AG04449 (cell line): Measurements from ENCODE around the gene PDIA5.

ENCODE experiments used
- CTCF ChIA-PET: fragments of 350-600 bp; formaldehyde crosslinking; extraction: SDS; loops from one replicate; lab custom pipeline; 2021; ENCODE audit warnings: antibody characterized with exemption; lab: Yijun Ruan, JAX
- POLR2A ChIA-PET: fragments of 400-600, 350-600 bp; formaldehyde crosslinking; extraction: SDS; loops from one replicate; lab custom pipeline; 2020; ENCODE audit warnings: antibody characterized with exemption, inconsistent platforms; lab: Yijun Ruan, JAX
- DNase-seq: peaks from one replicate; pipeline ENCODE4 v3.0.0-alpha.2; 2010; ENCODE audit warnings: low read depth, low spot score
- H3K4me3 ChIP-seq: 2 replicates; pipeline ENCODE4 v1.5.1; 2011; ENCODE audit warnings: low read depth, mild to moderate bottlenecking, control low read depth, low read length
- TF ChIP-seq, protein P1 (sequence below): IDR thresholded peaks from one replicate; pipeline ENCODE4 v1.5.1; 2011; ENCODE audit warnings: mild to moderate bottlenecking, moderate library complexity, low read length, control low read depth, inconsistent platforms; ENCODE audit not compliant: insufficient read depth; ENCODE audit errors: missing control alignments

PDIA5 gene

DNA sequence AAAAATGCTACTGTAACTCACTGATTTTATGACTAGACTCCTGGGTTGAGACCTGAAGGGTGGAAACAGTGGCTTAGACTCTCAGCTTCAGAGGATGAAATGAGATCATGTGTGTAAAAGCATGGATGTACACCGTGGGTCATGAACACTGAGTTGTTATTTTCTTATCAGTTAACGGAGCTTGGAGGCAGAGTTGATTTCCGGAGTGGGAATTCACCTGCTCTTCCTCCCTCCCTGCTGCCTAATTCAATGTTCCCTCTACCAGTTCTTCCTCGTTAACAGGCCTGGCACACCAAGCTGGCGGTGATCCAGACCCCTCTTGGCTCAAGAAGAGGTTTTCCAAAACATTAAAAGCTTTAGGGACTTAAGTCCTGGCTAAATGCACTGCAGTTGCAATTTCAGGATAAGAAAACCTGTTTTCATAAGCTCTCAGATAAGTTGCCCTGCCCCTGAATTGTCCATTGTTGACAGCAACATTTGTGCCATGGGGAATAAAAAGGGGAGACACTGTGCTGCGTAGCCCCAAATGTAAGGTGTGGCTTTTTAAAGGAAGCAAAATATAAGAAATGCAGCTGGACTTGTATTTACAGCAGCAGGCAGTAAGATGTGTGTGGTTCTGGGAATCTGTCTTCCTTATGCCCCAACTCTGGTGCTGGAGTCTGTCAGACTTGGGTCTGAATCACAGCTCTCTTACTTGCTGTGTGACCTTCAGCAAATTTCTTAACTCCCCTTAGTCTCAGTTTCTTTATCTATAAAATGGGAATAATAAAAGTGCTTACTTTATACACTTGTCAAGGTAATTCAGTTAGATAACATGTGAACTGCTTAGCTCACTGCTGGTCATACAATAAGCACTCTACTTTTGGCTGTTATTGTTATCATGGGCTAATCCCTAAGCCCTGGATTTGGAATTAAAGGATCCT lies 9.9 kb downstream of the PDIA5 start:
- no peak overlapping the region for H3K4me3 ChIP-seq
- ChIA-PET CTCF (no interaction called here), POLR2A (interaction anchor here (0.5 to 2.4 kb wide), 2 partner anchors 10 to 456 kb away, joined by 3 to 8 read pairs; partner anchors contain the start of gene PDIA5)
- DNase-seq: no peak
- TF ChIP-seq, protein P1, sequence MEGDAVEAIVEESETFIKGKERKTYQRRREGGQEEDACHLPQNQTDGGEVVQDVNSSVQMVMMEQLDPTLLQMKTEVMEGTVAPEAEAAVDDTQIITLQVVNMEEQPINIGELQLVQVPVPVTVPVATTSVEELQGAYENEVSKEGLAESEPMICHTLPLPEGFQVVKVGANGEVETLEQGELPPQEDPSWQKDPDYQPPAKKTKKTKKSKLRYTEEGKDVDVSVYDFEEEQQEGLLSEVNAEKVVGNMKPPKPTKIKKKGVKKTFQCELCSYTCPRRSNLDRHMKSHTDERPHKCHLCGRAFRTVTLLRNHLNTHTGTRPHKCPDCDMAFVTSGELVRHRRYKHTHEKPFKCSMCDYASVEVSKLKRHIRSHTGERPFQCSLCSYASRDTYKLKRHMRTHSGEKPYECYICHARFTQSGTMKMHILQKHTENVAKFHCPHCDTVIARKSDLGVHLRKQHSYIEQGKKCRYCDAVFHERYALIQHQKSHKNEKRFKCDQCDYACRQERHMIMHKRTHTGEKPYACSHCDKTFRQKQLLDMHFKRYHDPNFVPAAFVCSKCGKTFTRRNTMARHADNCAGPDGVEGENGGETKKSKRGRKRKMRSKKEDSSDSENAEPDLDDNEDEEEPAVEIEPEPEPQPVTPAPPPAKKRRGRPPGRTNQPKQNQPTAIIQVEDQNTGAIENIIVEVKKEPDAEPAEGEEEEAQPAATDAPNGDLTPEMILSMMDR: no peak

DNA sequence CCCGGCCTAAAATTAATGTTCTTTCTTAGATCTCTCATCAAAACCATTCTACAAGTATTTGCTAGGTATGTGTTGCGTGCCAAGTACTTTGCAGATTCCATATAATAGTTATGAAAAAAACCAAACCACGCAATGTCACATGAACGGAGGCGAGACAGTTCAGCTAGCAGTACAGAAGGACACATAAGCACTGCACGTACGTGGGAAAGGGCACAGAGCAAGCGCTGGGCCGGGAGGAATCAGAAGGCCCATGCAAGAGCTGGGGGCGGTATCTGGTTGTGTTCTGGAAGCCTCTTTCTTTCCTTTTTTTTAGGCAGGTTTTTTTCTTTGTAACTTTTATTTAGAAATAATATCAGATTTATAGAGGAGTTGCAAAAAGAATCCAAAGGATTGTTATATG lies 11.3 kb downstream of the PDIA5 start:
- ChIA-PET CTCF (no interaction called here), POLR2A (no interaction called here)
- H3K4me3 ChIP-seq: no peak overlapping the region
- TF ChIP-seq, protein P1: no peak
- no peak for DNase-seq

DNA sequence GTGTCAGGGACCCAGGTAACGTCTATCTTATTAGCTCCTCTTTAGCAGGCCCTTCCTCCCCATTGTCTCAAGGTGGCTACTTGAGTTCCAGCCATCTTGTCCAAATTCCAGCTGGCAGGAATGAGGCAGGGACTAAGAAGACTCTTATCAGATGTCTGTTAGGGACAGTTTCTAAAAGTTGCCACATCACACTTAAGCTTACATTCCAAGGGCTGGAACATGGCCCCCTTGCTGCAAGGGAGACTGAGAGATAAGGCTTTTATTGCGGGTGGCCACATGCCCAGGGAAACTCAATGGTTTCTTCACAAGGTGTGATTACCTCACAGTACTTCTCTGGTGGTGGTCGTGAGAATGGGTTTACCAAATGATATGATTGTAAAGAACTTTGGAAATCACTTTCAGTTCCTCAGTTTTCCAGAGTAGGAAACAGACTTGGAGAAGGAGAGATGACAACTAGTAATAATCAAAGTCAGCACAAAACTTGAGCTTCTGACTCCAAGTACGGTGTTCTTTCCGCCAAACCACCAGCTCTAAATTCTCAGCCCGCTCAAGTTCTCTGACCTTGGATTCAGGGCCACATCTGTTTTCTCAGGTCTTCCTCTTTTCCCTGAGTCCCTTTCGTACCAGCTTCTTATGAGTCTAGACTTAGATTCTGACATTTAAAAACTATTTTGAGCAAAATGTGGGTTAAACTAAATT lies 14.2 kb downstream of the PDIA5 start:
- CTCF ChIA-PET: interaction anchor here (0.7 to 2.0 kb wide), 7 partner anchors 10 to 139 kb away, joined by 3 to 5 read pairs (median 3); no protein-coding TSS in a partner anchor
- POLR2A ChIA-PET: no interaction called here
- H3K4me3 ChIP-seq: no peak overlapping the region
- no peak for DNase-seq
- TF ChIP-seq, protein P1: no peak

DNA sequence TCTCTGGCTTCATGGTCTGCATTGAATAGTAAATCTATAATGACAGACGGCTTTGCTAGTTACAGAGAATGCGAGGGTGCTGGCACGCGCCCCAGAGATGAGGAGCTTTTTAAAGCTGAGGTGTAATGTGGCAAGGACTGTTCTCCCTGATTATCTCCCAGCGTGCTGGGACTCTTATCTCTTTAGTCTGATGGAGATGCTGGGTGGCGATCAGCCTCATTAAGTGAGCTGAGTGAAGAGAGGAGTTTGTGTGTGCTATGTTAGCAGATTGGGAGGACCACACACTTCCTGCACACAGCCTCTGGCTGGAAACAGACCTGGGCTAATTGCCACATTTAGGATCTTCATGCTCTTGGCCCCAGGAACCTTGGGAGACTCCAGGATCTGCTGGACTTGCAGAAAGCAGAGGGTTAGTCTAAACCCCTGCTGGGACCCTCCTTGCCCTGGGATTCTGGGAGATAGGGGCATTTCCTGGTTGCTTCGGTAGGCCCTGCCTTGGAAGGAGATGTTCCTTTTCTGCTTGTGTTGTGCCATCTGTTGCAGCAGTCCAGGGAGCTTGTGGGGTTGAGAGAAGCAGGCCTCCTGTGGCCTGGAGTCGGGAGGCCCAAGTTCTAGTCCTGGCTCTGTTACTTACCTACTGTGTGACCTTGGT lies 15.0 kb downstream of the PDIA5 start:
- no peak overlapping the region for H3K4me3 ChIP-seq
- no peak for DNase-seq
- ChIA-PET POLR2A (no interaction called here), CTCF (interaction anchor here (0.7 to 2.0 kb wide), 4 partner anchors 10 to 139 kb away, joined by 3 to 5 read pairs (median 4); no protein-coding TSS in a partner anchor)
- TF ChIP-seq, protein P1: no peak

DNA sequence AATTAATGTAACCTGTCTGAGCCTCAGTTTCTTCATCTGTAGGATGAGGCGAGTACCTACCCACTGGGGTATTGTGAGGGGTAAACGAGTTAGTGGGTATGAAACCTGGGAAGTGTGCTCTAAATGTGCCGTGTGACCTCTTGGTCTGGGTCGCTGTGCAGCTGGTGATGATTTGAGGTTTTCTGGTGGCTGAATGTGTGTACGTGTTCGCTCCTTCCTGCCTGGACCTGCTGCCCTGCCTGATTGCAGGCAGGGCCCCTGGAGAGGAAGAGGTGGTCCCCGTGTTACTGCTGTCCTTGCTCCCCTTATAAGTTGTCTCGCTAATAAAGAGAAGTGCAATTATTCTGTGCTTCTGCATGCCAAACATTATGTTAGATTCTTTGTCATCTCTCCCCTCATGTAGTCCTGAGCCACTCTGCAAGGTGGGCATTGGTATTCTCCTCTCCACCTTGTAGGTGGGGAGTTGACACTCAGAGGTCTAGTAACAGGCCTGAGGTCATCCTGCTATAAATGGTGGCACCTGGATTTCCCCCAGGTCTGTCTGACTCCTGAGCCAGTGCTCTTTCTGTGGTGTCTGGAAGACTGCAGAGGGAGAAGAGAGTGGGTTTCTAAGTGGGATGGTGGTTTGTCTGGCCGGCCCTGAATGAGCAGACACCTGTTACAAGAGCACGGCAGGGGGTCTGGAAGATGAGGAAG lies 15.7 kb downstream of the PDIA5 start:
- CTCF ChIA-PET: interaction anchor here (0.6 kb wide), 1 partner anchor 149 kb away, joined by 3 read pairs; no protein-coding TSS in a partner anchor
- H3K4me3 ChIP-seq: no peak overlapping the region
- TF ChIP-seq, protein P1: no peak
- DNase-seq: no peak
- POLR2A ChIA-PET: no interaction called here
